Amniotic epithelial cell (primary cell): Measurements from ENCODE around the gene MAPK8.
A peak's percentile ranks its signal among the peaks of the same experiment; 100 is the strongest.

Source experiments
- DNase-seq: peaks from one replicate; pipeline ENCODE4 v3.0.0-alpha.2; 2010; ENCODE audit warnings: low read depth

Gene MAPK8

DNA sequence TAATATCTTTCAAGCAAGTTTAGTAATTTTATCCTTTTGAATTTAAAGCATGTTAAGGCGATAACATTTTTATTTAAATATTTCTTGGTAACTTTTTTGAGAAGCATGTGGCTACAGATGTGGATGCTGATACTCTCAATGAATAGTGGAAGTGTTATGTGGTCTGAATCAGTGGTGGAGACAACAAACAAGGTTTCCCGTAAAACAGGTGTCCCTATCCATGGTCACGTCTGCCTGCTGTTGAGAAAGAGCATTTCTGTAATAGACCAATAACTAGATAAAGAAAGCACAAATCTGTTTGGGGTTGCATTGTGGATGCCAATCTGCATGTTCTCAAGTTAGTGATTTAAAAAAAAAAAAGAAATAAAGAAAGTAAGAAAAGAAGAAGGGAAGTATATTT lies 13.9 kb upstream of the MAPK8 start:
- DNase-seq = no peak

- no peak for DNase-seq
These were observed 12.0 kb upstream of the MAPK8 start for GRCh38 chr10:48294431-48294830.

GRCh38 chr10:48296576-48297098 lies 9.8 kb upstream of the MAPK8 start:
- no peak for DNase-seq

DNA sequence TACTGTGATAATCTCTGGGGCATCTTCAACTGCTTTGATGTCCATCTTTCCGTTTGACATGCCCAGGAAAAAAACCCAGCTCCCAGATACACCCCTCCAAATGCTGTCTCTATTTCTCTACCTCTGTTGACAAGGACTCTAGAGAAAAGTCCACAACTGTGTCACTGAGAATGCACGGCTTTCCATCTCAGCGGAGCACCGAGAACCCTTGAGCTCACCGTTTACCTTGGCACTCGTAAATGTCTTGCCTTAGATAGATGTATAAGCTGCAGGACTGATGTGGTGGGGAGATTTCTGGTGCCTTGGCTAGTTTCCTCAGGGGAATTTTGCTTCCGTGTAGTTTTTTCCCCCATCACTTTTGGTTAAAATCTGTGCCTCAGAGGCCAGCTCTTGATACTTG lies 7.4 kb upstream of the MAPK8 start:
- no peak for DNase-seq

DNA sequence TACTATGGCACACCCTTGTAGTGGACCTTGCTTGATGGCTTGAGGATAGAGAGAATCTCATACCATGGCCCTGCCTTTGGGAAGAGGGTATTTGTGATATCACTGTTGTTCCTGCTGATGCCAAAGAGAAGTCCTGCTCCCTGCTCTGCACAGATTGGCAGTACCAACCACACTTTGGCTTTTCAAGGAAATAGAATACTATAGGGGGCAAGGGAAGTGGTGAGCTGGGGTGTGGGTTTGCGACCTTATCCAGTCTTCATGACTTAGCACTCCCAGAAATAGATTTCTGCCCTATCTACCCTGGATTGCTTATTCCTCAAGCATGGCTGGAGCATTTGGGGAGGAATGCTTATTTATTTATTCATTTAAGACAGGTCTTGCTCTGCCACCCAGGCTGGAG lies 6.8 kb upstream of the MAPK8 start:
- no peak for DNase-seq

- DNase-seq = no peak
These were observed 5.9 kb upstream of the MAPK8 start for GRCh38 chr10:48300556-48300955.

GRCh38 chr10:48302515-48303476 lies 3.7 kb upstream of the MAPK8 start:
- no peak for DNase-seq

DNA sequence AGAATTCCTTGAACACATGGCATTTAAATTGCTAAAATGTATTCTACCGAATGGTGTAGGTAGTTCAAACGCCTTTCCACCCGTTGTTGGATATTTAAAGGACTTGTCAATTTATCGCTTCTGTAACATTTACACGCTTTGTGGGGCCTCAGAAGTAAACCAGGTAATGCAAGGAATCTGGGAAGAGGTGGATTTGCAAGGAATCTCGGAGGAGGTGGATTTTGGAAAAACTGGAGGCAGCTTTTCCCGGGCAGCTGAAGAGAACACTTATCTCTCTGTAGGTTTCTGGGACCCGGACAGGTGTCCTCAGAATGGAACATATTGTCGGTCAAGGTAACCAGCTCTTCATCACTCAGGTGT lies 592 bp upstream of the MAPK8 start:
- no peak for DNase-seq

- DNase-seq = peak; percentile 27
These were observed 613 bp downstream of the MAPK8 start for GRCh38 chr10:48306870-48307710.

- no peak for DNase-seq
These were observed 1.2 kb downstream of the MAPK8 start for GRCh38 chr10:48307711-48308018.

GRCh38 chr10:48309711-48310226 lies 3.3 kb downstream of the MAPK8 start:
- DNase-seq = peak; percentile 72

GRCh38 chr10:48314107-48314506 lies 7.6 kb downstream of the MAPK8 start:
- DNase-seq = no peak

DNA sequence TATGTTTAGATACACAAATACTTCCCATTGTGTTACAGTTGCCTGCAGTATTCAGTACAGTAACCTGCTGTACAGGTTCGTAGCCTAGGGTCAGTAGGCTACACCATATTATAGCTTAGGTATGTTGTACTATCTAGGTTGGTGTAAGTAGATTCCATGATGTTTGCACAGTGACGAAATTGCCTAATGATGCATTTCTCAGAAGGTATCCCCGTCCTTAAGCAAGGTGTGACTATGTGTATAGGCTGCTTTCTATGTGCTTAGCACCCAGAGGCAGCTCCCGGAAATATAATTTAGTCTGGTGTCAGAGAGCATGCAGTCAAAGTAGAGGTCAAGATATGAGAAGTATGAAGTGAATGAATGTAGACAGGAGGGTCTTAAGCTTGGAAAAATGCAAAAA lies 9.8 kb downstream of the MAPK8 start:
- no peak for DNase-seq

DNA sequence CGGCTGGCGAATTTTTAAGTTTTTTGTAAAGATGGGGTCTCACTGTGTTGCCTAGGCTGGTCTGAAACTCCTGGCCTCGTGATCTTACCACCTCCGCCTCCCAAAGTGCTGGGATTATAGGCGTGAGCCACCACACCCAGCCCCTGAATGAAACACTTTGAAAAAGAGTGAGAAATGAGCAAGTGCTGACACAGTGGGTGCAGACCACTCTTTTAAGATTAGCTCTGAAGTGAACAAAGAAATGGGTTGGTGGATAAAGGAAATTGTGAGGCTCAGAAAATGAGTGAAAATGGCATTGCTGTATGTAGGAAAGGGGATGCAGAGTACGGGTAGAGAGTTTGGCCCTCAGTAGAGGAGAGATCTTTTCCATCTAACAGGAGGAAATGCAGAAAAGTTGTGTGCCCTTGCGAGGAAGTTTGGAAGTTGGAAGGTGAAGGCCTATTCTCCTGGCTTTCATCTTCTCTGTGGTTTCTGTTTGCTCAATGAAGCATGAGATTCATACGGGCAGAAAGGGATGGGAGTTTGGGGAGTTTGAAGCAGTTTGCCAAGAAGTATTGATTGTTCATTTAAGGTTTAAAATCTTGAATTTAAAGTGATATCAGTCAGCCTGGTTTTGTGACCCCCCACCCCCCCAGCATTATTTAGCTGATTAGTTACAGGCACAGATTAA lies 11.0 kb downstream of the MAPK8 start:
- DNase-seq = no peak

DNA sequence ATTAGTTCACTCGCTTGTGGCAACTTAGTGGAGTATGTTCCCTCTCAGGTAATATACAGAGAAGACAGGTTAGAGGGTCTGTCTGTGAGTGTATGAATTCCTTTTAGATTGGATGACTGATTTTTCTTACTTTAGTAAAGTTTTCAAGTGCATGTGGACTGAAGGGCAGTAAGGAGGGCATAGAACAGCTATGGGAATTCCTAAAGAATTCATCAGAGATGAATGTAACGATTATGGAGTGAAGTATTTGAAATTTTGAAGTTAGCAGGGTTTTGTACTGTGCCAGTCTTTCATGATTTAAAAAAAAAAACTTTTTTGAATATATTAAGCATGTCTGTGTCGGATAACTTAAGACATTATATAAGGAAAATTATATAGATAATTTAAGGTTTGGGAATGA lies 15.5 kb downstream of the MAPK8 start:
- no peak for DNase-seq

- DNase-seq = no peak
These were observed 18.1 kb downstream of the MAPK8 start for GRCh38 chr10:48324580-48324979.

DNA sequence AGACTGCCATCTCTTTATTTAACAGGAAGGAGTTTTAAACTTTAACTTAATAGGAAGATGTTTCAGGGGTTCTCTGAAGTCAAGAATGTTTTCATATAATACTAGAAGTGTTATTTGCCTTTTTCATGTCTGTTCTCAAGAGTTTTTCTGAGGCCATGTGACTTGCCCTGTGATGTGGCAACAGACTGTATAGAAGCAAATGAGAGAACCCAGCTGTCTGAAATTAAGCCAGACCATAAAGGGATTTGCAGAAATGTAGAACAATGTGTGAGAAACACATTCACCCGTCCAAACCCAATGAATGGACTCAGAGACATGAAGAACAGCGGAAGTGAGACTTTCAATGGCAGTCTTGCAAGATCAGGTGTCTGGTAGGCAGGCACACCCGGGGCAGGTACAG lies 23.8 kb downstream of the MAPK8 start:
- peak; percentile 69 for DNase-seq

GRCh38 chr10:48331436-48331835 lies 25.0 kb downstream of the MAPK8 start:
- no peak for DNase-seq

DNA sequence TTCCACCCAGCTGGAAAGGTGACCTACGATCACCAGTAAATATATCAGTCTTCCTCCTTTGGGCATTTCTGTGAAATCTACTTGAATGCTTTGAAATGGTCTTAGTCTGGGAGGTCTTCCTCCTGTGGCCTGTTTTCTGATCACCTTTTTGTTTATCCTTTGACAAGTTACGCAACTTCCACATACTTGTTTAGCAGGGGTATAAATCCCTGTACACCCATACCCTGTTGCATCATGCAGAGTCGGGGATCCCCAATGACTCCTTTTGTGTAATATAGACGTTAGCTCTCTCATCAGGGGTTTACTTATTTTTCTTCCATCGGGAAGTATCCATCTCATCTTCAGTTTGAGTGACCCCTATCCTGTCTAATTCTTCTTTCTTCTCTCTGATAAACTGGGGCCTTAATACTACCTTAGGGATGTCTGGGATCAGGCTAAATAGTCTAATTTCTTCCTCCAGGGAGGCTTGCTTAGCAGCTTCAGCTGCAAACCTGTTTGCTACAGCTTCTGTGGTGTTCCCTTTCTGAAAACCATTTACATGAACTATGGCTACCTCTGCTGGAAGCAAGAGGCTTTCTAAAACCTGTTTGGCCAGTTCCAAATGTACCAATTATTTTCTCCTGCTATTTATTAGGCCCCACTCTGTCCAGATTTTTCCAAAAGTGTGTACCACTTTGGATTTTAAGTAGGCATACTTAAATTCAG lies 25.8 kb downstream of the MAPK8 start:
- peak; percentile 48 for DNase-seq

DNA sequence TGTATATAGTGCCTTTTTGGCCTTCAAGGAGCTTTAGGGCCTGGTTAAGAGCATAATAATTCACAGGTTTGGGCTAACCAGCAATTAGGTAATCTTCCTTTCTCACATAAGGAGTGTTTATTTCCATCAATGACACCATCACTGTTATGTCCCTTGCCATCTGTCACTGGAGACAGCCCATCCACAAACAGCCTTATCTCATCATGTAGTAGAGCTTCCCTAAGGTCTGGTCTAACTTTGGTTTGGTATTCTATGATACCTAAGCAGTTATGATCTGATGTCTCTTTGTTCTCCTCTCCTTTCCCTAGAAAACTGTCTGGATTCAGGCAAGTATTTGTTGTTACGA lies 26.4 kb downstream of the MAPK8 start:
- no peak for DNase-seq

DNA sequence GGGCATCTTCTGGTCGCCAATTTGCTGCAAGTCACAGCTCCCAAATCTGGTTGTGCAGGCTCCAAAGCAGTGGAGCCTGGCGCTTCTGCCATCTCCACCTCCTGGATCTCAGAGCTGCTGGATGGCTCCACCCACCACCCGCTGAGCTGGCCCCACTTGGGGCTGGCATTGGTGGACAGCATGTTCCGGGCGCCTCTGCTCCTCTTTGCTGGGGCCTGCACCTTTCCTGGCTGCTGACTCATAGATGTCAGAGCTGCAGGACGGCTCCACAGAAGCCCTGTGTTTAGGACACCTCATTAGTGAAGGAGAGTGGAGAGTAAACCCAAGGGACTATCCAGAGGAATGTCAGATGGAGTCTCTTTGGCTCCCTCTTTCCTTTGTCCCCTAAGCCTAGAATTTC lies 27.4 kb downstream of the MAPK8 start:
- peak; percentile 28 for DNase-seq

GRCh38 chr10:48335788-48336187 lies 29.3 kb downstream of the MAPK8 start:
- DNase-seq = no peak
